KOPT-K1 (cell line): ENCODE measurements around the gene PHKA2.

Experiments
- H3K27ac ChIP-seq: fragments of 200-600 bp; sonication (generic); 2 replicates; pipeline ENCODE4 v1.5.1; 2016; ENCODE audit warnings: antibody characterized with exemption, mild to moderate bottlenecking, low read depth, low read length; ENCODE audit not compliant: poor library complexity, severe bottlenecking
- H3K36me3 ChIP-seq: fragments of 200-600 bp; sonication (generic); 2 replicates; pipeline ENCODE4 v1.5.1; 2017; ENCODE audit warnings: antibody characterized with exemption, mild to moderate bottlenecking, low read length, moderate library complexity; ENCODE audit not compliant: insufficient read depth
- H3K9me3 ChIP-seq: fragments of 200-600 bp; sonication (generic); 2 replicates; pipeline ENCODE4 v1.5.1; 2017; ENCODE audit warnings: antibody characterized with exemption, low read length, mild to moderate bottlenecking; ENCODE audit not compliant: insufficient read depth, poor library complexity, severe bottlenecking

PHKA2 gene

GRCh38 chrX:18884916-18885315, 99.0 kb downstream of the PHKA2 start:
- Histone ChIP-seq H3K9me3 (no peaks in the 10 kb centered on the region), H3K27ac (no peak overlapping the region), H3K36me3 (no peaks in the 10 kb centered on the region)

GRCh38 chrX:18883961-18884765, 99.8 kb downstream of the PHKA2 start:
- H3K36me3 ChIP-seq = no peaks in the 10 kb centered on the region
- H3K27ac ChIP-seq = no peak overlapping the region
- H3K9me3 ChIP-seq = no peaks in the 10 kb centered on the region

DNA sequence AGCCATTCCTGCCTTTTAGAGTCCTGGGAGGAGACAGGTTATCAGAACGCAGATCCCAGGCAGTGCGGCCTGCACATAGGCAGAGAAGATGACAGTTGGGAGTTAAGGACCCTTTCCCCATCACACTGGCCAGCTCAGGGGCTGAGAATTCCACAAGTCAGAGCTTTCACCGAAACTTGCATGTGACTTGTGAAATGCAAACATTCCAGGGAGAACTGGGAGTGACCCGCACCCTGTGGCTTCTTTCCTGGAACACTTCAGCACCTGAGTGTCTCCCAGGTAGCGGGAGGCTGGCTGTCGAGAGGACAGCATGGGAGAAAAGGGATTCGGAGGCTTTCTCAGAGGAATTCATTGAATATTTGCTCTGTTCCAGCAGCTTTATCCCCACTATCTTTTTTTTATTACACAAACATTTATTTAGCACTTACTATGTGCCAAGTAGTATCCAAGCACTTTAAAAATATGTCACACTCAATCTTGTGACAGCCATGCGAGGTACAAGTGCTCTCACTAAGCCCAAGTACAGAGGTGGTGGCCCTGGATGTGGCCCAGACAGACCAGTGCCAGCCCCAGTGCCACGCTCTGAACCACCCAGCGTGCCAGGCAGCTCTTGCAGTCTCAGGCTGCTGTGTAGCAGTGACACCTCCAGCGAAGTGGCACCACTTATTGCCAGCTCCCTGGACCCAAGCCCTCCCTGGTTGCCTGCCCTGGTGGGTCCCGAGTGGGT, 100.5 kb downstream of the PHKA2 start:
- Histone ChIP-seq H3K36me3 (no peaks in the 10 kb centered on the region), H3K27ac (no peak overlapping the region), H3K9me3 (no peaks in the 10 kb centered on the region)

DNA sequence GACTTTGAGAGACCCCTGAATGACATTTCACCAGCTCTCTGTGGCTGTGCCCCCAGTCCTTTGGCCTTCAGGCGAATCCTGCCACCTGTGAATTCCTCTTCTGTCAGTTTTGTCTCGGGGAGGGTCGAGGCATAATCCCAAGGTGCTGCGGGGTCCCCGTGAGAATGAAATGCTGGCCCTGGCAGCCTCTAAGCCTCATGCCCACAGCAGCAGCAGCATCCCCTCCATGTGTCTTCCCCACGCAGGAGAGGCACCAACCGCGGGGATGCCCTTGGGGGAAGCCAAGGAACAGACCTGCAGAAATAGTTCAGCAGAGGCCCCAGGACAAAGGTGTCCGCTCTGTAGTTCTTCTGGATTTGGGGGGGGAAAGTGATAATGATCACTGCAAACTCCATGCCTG, 104.8 kb downstream of the PHKA2 start:
- no peak overlapping the region for H3K27ac ChIP-seq
- H3K36me3 ChIP-seq = no peaks in the 10 kb centered on the region
- no peaks in the 10 kb centered on the region for H3K9me3 ChIP-seq

- no peak overlapping the region for H3K27ac ChIP-seq
- H3K36me3 ChIP-seq = no peaks in the 10 kb centered on the region
- no peaks in the 10 kb centered on the region for H3K9me3 ChIP-seq
Observed at GRCh38 chrX:18877469-18877868, 106.4 kb downstream of the PHKA2 start.

- Histone ChIP-seq H3K9me3 (no peaks in the 10 kb centered on the region), H3K36me3 (no peaks in the 10 kb centered on the region), H3K27ac (no peak overlapping the region)
Observed at GRCh38 chrX:18875256-18875878, 108.5 kb downstream of the PHKA2 start.

- H3K36me3 ChIP-seq = no peaks in the 10 kb centered on the region
- no peak overlapping the region for H3K27ac ChIP-seq
- no peaks in the 10 kb centered on the region for H3K9me3 ChIP-seq
Observed at GRCh38 chrX:18874560-18875255, 109.2 kb downstream of the PHKA2 start.

DNA sequence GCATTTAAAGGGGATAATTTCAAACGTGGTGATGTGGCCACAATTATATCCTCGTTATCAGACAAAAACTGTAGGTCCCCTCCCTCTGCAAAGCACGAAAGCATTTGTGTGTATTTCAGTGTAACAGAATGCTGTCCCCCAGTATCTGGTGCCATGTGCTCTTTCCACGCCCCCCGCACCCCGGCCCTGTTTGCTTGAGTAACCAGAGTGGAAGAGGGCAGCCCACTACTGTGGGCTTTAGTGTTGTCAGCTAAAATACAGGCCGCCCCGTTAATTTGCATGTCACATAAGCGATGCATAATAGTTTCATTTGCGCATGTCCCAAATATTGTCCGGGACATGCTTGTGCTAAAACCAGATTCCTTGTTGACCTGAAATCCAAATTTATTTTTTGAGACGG, 110.1 kb downstream of the PHKA2 start:
- Histone ChIP-seq H3K27ac (no peak overlapping the region), H3K36me3 (no peaks in the 10 kb centered on the region), H3K9me3 (no peaks in the 10 kb centered on the region)

- H3K9me3 ChIP-seq = no peaks in the 10 kb centered on the region
- no peak overlapping the region for H3K27ac ChIP-seq
- no peaks in the 10 kb centered on the region for H3K36me3 ChIP-seq
Observed at GRCh38 chrX:18873189-18873791, 110.6 kb downstream of the PHKA2 start.

GRCh38 chrX:18872621-18873020, 111.3 kb downstream of the PHKA2 start:
- H3K36me3 ChIP-seq = no peaks in the 10 kb centered on the region
- no peaks in the 10 kb centered on the region for H3K9me3 ChIP-seq
- no peak overlapping the region for H3K27ac ChIP-seq

GRCh38 chrX:18871970-18872369, 111.9 kb downstream of the PHKA2 start:
- Histone ChIP-seq H3K9me3 (no peaks in the 10 kb centered on the region), H3K36me3 (no peaks in the 10 kb centered on the region), H3K27ac (no peak overlapping the region)

GRCh38 chrX:18871161-18871890, 112.6 kb downstream of the PHKA2 start:
- no peaks in the 10 kb centered on the region for H3K36me3 ChIP-seq
- no peak overlapping the region for H3K27ac ChIP-seq
- no peaks in the 10 kb centered on the region for H3K9me3 ChIP-seq

GRCh38 chrX:18864390-18864920, 119.5 kb downstream of the PHKA2 start:
- H3K36me3 ChIP-seq = no peaks in the 10 kb centered on the region
- no peaks in the 10 kb centered on the region for H3K9me3 ChIP-seq
- no peak overlapping the region for H3K27ac ChIP-seq

DNA sequence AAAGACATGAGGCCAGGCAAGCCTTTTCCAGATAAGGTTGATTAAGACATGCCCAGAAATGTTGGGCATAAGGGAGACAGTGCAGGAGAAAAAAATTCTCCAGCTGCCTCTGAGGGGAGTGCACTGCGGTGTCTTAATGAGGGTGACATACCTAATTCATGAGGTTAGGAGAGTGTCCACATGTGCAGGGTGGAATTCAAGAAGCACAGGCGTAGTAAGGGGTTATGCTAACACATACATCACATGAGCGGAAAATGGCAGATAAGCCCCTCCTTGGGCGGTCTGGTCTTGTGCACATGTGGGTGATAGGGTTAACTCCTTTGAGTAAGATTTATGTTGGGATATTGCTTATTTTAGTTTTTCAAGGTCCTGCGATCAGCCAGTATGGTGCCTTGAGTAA, 122.4 kb downstream of the PHKA2 start:
- Histone ChIP-seq H3K9me3 (no peaks in the 10 kb centered on the region), H3K27ac (no peak overlapping the region), H3K36me3 (no peaks in the 10 kb centered on the region)
